Astrocyte of the cerebellum (primary cell): ENCODE data around the gene GPS1.

Source experiments
- DNase-seq: peaks from one replicate; pipeline ENCODE4 v3.0.0-alpha.2; 2011; ENCODE audit warnings: low read depth
- H3K4me3 ChIP-seq: 2 replicates; pipeline ENCODE4 v1.5.1; 2011; ENCODE audit warnings: mild to moderate bottlenecking, low read depth, low read length, moderate library complexity
- CTCF ChIP-seq: IDR thresholded peaks from 2 replicates; pipeline ENCODE4 v1.5.1; 2012; ENCODE audit warnings: low read length, low read depth, moderate library complexity, mild to moderate bottlenecking; ENCODE audit errors: missing control alignments
- in situ Hi-C: cut with HindIII; loops from 2 replicates; pipeline ENCODE4 v1.10.0; 2017; ENCODE audit warnings: low sequenced_read_pairs

The GPS1 gene

GRCh38 chr17:82062076-82062983 is 10.6 kb downstream of the GPS1 start:
- in situ Hi-C loops = no loop called here
- no peak for TF ChIP-seq CTCF
- no peak overlapping the region for H3K4me3 ChIP-seq

GRCh38 chr17:82062984-82063368 is 11.3 kb downstream of the GPS1 start:
- no peak for DNase-seq
- no peak overlapping the region for H3K4me3 ChIP-seq
- TF ChIP-seq CTCF = no peak
- in situ Hi-C loops = no loop called here

More at GRCh38 chr17:82062076-82062983, 10.6 kb downstream of the GPS1 start:
- no peak for DNase-seq

- in situ Hi-C loops = no loop called here
- DNase-seq = no peak
- no peak for TF ChIP-seq CTCF
- no peak overlapping the region for H3K4me3 ChIP-seq
Observed at GRCh38 chr17:82063424-82064415, 12.0 kb downstream of the GPS1 start.

GRCh38 chr17:82064433-82065192 is 12.9 kb downstream of the GPS1 start:
- peak overlapping the region; percentile 80 for H3K4me3 ChIP-seq
- no peak for TF ChIP-seq CTCF
- no peak for DNase-seq
- in situ Hi-C loops = no loop called here

GRCh38 chr17:82065193-82065637 is 13.5 kb downstream of the GPS1 start:
- no peak for TF ChIP-seq CTCF
- DNase-seq = no peak
- in situ Hi-C loops = no loop called here

GRCh38 chr17:82065638-82066303 is 14.1 kb downstream of the GPS1 start, which contains the start of gene DUS1L:
TSS of gene DUS1L (minus strand) at chr17:82065804. CDS start at chr17:82065059, 745 bp downstream.
- H3K4me3 ChIP-seq = peak within 1 kb of the TSS; percentile 80
- DNase-seq = no peak
- no peak for TF ChIP-seq CTCF
- in situ Hi-C loops = no loop called here

More at GRCh38 chr17:82065193-82065637, 13.5 kb downstream of the GPS1 start:
- peak overlapping the region; percentile 80 for H3K4me3 ChIP-seq
